Measurements from ENCODE around the gene RPL21.
"Not testable (repeated sequence)": the region's sequence is repeated elsewhere in the genome, so short reads cannot be mapped to it uniquely, and the experiment has no call there.

Gene RPL21

DNA sequence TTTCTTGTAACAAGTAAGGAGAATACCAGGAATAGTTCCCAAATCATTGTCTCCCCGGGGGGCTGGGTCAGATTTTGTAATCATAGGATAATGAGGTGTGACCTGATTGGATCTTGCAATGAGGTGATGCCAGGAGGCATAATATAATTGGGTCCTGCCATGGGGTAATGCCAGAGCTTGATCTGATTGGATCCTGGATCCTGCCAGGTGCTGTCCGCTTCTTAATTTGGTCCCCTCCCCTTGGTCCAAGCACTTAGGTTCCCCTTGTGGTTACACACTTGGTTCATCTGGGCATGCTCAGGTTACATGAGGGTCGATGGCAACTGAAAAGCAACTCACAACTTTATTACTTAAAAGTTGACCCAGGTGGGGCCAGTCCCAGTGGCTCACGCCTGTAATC is 39.4 kb downstream of the RPL21 start:
- DNase-seq, result no peak

DNA sequence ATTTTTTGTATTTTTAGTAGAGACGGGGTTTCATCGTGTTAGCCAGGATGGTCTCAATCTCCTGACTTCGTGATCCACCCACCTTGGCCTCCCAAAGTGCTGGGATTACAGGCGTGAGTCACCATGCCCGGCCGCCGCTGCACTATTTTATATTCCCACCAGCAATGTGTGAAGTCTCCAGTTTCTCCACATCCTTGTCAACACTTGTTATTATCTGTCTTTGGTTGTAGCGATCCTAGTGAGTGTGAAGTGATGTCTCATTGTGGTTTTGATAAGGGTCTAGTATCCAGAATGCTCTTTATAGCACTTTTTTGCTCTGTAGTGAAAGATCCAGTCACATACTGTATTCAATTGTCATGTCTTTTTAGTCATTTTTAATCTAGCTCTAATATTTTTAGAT is 40.6 kb downstream of the RPL21 start:
- DNase-seq, result not testable (repeated sequence)

DNA sequence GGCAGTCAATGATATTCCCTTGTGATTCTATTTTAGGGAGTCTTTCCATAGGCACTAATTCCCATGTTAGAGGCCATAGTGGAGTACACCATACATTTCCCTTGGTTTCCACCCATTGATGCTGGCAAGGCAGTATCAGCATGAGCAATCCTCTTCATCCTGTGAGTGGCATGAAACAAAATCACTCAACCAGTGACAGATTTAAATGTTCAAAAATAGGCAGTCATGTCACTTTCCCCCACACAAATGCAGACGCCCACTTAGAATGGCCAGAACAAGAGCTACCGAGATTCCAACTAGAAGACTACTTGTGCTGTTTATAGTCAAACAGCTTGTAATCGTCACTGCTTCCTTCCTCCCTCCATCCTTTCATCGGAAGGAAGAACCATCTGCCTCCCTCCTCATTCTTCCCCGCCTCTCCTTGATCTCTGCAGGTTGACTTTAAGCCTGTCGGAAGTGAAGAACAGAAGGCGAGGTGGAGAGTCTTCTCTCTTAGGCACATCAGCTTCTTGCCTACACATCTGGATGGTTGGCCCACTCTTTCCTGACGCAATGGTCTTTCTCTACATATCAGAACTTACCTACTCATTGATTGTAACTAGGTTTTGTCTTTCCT is 41.8 kb downstream of the RPL21 start:
- DNase-seq, result no peak

DNA sequence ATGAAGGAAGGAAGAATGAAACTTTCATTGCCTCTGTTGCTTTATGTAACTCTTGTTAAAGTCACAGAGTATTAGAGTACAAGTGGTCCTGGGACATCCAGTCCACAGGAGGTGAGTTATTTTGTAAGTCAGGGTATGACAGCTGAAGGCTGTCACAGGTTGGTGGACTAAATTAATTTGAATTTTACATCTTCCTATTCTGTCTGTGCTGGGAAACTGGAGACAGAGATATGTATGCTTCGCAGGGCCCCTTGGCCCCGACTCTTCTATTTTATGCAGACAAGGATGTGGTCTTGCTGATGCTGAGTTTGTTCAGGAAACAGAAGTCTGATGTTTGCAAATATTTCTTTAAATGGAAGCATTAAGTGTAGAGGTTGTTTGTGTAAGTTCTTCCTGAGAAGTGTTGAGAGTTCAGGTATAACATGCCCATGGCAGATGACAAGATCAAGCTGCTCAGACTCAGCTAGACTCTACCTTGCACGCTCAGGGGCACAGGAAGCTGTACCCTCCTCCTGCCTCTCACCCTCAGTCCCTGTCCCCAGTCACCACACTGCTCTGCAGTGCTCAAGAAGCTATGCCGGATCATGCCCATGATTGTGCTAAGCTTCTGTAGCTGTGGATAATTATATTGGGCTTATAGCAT is 42.6 kb downstream of the RPL21 start:
- DNase-seq, result no peak

DNA sequence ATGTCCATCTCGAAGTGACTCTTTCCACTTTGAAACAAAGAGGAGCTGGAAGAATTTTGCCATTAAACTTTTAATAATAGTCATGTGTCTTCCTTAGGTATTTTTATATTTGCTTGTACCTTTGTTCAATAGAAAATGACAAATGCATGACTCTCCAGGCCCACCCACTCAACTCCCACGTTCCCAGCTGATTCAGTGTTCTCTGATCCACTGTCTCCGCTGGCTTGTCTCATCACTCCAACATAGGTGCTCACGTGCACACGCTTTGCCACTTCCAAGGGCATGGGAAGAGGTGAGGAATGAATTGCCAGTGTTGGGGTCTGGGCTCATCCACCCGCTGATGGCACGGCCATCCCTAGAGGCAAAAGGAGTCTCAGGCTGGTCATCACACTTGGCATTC is 43.7 kb downstream of the RPL21 start:
- DNase-seq, result no peak

DNA sequence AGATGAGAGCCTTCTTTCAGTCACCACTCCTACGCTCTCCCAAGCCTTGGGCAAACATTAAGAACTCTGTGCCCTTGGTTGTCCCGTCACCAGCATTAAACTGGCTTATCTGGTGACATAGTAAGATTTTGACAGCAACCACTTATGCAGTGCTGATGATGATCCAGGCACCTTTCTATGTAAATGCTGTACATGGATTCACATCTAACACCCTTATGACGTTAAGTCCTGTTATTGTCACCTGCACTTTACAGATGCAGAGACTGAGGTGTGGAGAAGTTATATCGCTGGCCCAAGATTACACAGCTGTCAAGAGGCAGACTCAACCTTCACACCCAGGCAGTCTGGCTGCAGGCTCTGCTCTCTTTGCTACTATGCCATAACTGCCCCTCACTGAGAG is 44.3 kb downstream of the RPL21 start:
- DNase-seq, result no peak

DNA sequence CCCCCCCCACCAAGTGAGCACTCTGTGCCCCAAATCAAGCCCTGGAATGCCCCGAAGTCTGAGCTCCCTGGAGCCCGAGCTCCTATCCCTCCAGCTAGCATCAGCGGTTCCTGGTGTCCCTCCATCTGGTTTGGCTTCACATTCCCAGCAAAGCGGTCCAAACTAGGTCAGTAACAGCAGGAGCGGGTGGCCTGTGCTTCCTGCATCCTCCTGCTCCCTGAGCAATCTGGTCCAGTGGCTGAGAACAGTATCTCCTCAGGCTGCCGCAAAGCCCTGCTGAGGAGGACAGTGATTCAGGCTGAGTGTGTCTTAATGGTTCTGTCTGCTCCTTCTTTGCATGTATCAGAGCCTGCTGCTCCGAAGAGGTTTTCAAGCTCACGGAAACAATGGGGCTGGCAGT is 45.1 kb downstream of the RPL21 start:
- DNase-seq, result no peak

DNA sequence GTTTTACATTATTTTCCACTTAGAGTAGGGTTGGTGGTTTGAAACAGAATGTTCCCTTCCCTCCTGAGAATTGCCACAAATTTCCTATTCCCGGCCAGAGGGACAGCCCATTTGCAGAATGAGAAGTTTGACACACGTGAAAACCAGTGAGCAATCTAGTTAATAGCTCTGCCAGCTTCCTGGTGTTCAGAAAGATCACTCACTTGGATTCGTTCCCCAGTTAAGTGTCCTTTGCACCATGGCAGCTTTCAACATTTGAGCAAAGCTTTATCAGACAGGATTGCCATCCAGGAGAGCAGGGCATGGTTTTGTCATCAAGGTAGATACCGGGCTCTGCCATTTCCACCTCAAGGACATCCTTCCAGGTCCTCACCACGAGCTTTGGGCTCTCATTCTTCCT is 47.5 kb downstream of the RPL21 start:
- DNase-seq, result no peak

DNA sequence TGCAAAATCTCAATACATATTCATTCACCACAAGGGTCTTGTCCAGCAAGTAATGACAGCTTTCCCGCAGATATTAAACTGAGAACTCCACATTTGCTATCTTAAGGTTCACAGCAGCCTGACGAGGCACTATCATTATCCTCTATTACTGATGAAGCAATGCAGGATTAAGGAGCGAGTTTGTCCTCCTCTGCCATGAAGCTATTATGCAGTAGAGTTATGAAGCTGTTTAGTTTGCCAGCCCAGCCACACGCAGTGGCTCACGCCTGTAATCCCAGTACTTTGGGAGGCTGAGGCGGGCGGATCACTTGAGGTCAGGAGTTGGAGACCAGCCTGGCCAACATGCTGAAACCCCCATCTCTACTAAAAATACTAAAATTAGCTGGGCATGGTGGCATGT is 49.0 kb downstream of the RPL21 start:
- not testable (repeated sequence) for DNase-seq

DNA sequence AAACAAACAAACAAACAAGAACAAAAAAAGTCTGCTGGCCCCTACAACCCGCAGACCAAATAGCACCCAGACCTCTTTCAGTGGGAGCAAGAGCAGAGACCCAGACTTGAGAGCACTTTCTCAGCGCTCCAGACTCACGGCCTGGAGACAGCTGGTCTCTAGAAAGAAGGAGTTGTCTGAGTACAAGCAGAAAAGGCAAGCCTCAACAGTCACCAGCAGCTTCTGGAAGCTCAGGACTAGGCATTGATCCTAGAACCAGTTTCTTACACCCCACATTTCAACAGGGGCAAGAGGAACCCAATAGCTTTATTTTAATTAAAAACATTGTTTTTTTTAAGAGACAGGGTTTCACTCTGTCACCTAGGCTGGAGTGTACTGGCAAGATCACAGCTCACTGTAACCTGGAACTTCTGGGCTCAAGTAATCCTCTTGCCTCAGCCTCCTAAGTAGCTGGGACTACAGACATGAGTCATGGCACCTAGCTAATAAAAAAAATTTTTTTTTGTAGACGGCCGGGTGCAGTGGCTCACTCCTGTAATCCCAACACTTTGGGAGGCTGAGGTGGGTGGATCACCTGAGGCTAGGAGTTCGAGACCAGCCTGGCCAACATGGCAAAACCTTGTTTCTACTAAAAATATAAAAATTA is 49.7 kb downstream of the RPL21 start:
- DNase-seq, result no peak

DNA sequence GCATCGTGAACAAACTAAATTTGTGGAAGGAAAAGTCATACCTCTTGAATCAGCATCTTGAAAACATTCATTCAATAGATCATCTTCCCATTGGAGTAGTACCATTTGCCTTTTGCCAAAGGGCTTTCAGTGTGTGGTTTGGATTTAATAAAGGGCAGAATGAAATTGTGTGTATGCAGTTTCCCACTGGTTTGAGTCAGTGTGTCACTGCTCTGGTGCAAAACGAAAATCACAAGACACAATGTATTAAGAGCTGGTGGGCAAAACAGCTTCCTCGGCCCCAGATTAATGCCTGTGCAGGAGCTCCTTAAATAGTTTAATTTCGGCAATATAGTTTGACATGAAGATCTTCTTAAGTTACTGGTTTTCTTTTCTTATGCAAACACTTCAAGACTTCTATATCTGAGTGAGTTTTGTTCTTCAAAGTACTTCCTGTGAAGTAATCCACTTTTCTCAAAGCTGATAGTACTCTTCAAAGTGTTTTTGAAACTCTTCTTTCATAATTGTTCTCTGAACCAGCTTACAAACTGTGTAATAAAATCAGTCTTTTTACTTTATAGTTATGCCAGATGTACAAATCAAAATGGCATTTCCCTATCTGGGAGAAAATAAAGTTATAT is 51.4 kb downstream of the RPL21 start:
- no peak for DNase-seq

DNA sequence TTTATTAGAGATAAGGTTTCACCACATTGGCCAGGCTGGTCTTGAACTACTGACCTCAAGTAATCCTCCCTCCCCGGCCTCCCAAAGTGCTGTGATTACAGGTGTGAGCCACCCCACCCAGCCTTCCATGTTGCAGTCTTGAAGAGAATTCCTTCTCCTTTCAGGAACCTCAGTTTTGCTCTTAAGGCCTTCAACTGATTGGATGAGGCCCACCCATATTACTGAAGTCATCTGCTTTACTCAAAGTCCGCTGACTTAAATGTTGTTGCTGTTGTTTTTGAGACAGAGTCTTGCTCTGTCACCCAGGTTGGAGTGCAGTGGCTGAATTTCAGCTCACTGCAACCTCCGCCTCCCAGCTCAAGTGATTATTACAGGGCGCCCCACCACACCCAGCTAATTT is 52.7 kb downstream of the RPL21 start:
- DNase-seq, result no peak

DNA sequence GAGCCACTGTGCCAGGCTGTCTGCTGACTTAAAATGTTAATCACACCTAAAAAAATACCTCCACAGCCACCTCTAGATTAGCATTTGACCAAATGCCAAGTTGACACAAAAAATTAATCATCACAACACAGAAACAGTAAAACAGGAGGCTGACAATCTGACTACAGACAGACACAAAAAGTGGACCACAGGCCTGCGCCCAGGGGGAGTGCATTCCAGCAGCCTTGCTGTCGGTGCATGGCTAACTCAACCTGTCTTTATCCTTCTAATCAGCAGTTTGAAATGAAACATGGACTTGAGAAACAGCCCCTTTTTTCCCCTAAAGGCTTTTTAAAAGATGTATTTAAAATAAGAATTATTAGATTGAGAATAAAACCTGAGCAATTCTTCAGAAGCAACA is 53.3 kb downstream of the RPL21 start:
- no peak for DNase-seq
